ENCODE results near the gene CFB.
"Not testable (repeated sequence)": the region's sequence is repeated elsewhere in the genome, so short reads cannot be mapped to it uniquely, and the experiment has no call there.

Gene CFB

DNA sequence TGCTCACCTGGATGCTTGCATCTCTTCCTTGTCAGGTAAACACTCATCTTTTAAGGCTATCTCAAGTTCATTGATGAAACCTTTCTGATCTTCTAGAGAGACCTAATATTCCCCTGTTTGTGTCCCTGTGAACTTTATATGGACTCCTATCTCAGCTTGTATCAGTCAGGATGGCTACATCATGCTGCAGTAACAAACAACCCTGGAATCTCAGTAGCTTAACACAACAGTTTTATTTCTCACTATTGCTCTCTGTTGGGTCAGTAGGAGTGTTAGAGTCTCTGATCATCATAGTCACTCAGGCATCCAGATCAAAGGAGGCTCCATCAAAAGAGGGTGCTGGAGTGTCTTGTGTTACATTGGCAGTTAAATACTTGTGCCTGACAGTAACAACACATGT lies 30.5 kb upstream of the CFB start:
- no peak for DNase-seq

DNA sequence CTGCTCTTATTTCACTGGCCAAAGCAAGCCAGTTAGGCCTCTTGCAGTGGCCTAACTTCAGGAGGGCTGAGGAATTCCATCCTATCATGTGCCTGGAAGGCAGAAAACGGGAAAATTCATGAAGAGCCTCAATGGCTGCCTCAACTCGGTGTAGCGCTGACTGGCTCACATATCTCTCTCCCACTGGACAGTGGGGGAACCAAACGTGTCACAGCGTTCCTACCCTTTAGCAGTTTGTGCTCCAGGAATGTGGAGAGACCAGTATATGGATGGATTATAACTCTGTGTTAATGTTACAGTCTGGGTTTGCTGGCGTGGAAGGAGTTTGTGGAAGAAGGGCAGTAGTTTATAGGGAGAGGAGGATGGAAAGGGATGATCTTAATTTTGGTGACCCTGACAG lies 30.1 kb upstream of the CFB start:
- DNase-seq: no peak

DNA sequence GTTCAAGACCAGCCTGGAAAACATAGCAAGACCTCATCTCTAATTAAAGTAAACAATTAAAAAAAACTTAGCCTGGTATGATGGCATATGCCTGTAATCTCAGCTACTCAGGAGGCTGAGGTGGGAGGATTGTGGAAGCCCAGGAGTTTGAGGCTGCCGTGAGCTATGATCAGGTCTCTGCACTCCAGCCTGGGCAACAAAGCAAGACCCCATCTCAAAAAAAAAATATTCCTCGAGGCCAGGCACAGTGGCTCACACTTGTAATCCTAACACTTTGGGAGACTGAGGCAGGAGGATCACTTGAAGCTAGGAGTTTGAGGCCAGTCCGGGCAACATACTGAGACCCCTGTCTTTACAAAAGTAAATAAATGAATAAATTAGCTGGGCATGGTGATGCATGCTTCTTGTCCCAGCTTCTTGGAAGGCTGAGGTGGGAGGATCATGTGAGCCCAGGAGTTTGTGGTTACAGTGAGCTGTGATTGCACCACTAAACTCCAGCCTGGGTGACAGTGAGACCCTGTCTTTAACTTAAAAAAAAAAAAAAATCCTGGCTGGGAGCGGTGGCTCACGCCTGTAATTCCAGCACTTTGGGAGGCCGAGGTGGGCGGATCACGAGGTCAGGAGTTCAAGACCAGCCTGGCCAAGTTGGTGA lies 27.7 kb upstream of the CFB start:
- no peak for DNase-seq

DNA sequence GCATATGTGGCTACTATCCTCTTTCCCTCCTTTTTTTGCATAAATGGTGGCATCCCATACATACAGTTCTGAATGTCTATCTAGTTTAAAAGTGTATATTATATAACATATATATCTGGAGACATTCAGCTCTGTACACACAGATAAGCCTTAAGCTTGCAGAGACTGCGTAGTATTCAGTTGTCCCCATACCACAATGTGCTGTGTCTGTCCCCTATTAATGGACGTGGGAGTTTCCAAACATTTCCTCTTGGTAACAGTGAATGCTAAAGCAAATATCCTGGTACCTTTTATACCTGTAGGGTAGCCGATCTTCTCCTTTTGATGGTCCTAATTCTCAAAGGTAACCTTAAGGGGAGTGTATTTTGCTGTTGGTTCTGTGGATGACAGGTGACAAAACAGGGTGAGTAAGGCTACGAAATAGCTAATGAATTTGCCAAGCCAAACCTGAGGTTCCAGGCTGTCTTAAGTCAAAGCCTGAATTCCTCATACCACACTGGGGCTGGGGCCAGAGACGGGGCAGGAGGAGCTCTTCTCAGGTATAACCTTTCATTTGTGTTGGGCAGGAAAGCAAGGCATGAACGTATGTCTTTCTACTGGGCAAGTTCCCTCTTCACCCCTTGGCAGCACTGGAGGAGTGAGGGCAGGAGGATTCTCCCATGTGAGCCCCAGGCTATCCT lies 26.1 kb upstream of the CFB start:
- no peak for DNase-seq

DNA sequence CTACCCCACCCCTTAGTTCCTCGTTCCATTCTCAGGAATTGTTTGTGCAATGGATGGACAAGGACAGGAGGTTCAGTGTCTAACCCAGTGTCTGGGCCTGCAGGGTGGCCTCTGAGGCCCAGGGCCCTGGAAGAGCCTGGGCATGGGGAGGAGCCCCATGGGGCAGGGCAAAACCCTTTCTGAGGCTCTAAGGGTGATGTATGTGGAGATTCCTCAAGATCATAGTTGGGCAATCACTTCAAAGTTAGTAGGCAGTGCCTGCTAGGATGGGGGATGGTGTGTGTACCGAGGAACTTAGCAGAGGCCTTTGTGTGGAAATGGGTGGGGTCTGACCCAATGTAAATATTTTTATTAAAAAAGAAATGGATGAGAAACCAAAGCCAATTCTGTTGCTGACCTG lies 25.1 kb upstream of the CFB start:
- no peak for DNase-seq

DNA sequence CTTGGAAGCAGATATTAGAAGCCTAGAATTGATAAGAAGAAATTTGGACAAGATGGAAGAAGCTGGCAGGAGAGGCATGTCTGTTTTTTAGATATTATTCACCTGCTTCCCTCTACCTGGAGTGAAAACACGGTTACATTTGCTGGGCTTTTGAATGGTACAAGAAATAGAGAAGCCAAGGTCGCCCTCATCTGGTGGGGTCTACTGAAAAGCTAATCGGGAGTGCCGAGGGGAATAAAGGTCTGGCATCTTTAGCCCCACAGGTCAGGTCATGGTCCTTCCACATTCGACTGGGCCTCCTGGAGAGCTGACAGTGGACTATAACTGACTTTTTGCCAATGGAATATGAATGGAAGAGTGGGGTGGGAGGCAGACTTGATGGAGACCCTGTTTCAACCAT lies 23.0 kb upstream of the CFB start:
- no peak for DNase-seq

DNA sequence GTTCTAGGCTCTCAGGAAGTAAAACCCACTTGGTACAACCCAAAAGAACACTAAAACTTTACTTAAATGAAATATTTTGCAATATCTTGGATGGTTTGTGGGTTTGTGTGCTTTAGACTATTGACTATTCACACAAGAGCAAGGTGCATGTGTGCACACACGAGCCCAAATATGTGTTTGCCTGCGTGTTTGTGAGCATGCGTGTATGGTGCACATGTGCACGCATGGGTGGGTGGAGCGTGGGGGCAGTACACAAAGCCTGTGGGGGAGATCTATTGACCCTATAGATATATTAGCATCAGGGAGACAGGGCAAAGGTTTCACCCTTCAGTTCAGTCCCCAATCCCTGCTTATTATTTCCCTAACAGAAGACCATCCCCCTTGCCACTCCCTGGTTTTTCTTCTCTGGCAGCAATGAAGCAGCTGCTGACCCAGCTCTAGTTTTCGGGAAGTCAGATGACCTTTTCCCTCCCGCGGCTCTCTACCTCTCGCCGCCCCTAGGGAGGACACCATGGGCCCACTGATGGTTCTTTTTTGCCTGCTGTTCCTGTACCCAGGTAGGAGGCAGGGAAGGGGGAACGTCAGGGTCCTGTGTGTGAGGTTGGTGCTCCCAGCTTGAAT lies 18.5 kb upstream of the CFB start, which contains the start of gene C2:
Gene C2, plus strand, starts transcription at position 476 of the 621 bp plus-strand sequence. Its CDS starts 36 bp downstream, at position 512.
- DNase-seq: no peak

DNA sequence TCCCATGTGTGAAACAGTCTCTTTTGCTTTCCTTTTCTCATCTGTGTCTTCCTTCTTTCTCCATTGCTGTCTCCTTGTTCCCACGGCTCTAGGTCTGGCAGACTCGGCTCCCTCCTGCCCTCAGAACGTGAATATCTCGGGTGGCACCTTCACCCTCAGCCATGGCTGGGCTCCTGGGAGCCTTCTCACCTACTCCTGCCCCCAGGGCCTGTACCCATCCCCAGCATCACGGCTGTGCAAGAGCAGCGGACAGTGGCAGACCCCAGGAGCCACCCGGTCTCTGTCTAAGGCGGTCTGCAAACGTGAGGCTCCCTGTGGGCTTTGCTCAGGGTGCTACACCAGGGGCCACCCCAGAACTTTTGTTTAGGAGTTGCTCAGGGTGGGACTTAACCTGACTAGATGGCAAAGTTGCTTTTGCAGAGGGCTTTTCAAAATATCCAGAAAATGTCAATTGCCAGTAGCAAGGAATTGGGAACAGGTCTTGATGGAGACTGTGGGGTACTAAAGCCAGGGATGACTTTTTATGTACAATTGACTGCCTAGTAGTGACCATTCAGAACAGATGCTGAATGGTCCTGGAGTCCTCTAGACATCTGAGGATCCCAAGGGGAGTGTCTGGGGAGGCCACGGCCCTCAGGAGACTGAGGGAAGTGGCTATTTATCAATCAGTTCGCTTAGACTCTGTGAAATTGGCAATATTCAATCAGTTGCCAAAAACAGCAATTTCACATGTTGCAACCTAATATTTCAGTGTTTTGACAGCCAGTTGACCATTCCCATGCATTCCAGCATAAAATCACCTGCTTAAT lies 17.8 kb upstream of the CFB start:
- DNase-seq: no peak

DNA sequence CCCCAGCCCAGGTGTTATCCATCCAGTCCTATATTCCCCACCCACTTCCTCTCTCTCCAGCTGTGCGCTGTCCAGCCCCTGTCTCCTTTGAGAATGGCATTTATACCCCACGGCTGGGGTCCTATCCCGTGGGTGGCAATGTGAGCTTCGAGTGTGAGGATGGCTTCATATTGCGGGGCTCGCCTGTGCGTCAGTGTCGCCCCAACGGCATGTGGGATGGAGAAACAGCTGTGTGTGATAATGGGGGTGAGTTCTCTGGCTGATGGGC lies 17.3 kb upstream of the CFB start:
- no peak for DNase-seq

DNA sequence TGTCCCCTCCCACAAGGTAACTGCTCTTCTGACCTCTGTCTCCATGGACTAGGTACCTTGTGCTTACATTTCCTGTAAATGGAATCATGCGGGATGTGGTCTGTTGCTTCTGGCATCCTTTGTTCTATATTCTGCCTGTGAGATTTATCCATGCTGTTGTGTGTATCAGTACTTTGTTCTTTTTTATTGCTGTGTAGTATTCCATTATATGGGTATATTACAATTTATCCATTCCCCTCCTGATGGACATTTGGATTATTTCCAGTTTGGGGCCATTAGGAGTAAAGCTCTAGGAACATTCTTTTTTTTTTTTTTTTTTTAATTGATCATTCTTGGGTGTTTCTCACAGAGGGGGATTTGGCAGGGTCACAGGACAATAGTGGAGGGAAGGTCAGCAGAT lies 14.9 kb upstream of the CFB start:
- no peak for DNase-seq

DNA sequence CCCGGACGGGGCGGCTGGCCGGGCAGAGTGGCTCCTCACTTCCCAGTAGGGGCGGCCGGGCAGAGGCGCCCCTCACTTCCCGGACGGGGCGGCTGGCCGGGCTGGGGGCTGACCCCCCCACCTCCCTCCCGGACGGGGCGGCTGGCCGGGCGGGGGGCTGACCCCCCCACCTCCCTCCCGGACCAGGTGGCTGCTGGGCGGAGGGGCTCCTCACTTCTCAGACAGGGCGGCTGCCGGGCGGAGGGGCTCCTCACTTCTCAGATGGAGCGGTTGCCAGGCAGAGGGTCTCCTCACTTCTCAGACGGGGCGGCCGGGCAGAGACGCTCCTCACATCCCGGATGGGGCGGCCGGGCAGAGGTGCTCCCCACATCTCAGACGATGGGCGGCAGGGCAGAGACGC lies 13.8 kb upstream of the CFB start:
- DNase-seq: not testable (repeated sequence)

DNA sequence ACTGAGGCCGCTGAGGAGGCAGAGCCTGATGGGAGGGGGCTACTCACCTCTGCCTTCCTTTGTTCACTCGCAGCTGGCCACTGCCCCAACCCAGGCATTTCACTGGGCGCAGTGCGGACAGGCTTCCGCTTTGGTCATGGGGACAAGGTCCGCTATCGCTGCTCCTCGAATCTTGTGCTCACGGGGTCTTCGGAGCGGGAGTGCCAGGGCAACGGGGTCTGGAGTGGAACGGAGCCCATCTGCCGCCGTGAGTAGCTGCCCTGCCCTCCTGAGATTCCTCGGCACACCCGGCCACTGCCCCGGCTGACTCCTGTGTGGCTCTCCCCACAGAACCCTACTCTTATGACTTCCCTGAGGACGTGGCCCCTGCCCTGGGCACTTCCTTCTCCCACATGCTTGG lies 12.4 kb upstream of the CFB start:
- DNase-seq: no peak

DNA sequence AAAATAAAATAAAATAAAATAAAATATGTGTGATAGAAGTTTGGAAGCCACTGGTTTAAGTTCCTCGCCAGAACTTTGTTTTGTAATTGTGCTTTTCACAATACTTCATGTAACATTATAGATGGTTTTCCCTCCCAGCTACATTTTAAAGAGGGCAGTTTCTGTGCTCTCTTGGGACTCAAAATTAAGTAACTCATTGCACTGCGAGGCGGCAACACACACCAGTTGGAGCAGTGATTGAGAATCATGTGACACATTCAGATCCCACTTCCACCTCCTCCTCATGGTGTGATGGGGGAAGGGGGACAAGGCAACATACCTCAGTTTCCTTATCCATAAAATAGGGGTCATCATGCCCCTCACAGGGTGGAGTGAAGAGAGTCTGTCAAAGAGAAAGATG lies 10.9 kb upstream of the CFB start:
- no peak for DNase-seq

DNA sequence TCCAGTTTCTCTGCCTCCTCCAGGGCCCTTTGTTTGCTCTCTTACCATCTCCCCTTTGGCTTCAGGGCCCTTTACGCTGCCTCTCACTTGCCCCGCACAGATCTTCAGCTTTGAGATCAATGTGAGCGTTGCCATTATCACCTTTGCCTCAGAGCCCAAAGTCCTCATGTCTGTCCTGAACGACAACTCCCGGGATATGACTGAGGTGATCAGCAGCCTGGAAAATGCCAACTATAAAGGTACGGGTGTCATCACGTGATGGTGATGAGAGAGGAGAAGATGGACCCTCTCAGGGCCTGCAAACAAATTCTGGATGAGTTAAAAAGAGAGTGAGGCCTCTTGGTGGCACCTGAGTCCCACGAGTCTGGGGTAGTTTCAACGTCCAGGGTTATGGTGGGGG lies 10.1 kb upstream of the CFB start:
- DNase-seq: no peak

DNA sequence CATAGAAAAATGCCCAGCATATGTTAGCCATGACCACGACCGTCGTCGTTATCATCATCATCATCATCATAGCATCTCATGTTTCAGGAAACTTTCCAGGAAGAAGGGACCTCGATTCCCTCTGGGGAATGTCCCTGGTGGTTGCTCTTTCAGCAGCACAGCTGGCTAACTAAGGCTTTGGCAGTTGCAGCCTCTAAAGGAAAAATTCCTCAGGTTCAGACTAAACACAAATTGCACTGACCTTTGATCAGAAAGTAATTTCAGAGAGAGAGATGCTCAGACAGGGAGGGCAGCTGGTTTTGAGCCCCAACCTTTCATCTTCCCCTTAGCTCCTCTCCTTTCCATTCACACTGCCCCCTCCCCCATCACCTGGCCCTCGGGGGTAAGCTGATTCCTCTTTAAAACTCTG lies 5.6 kb upstream of the CFB start:
- DNase-seq: no peak

DNA sequence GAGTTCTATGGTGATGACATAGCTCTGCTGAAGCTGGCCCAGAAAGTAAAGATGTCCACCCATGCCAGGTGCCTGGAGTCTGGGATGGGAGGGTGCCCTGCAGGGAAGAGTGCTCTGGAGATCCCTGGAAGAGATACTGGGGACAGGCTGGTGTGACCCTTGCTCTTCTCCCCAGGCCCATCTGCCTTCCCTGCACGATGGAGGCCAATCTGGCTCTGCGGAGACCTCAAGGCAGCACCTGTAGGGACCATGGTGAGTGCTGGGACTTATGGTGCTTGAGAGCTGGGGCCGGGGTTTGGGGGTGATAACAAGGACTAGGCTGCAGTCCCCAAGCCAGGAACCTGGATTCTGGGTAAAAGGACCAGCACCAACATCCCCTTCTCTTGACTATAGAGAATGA lies 2.2 kb upstream of the CFB start:
- no peak for DNase-seq

DNA sequence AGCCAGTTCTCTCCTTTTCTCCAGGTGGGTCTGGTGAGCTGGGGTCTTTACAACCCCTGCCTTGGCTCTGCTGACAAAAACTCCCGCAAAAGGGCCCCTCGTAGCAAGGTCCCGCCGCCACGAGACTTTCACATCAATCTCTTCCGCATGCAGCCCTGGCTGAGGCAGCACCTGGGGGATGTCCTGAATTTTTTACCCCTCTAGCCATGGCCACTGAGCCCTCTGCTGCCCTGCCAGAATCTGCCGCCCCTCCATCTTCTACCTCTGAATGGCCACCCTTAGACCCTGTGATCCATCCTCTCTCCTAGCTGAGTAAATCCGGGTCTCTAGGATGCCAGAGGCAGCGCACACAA lies 765 bp upstream of the CFB start:
- DNase-seq: no peak

DNA sequence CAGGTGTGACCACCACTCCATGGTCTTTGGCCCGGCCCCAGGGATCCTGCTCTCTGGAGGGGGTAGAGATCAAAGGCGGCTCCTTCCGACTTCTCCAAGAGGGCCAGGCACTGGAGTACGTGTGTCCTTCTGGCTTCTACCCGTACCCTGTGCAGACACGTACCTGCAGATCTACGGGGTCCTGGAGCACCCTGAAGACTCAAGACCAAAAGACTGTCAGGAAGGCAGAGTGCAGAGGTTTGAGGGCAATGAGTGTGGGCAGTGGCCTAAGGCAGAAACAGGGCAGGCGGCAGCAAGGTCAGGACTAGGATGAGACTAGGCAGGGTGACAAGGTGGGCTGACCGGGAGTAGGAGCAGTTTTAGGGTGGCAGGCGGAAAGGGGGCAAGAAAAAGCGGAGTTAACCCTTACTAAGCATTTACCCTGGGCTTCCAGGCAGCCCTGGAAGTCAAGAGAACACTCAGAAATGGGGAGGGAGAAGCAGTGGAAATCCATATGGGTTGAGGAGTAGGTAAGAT lies 533 bp downstream of the CFB start:
- DNase-seq: no peak

DNA sequence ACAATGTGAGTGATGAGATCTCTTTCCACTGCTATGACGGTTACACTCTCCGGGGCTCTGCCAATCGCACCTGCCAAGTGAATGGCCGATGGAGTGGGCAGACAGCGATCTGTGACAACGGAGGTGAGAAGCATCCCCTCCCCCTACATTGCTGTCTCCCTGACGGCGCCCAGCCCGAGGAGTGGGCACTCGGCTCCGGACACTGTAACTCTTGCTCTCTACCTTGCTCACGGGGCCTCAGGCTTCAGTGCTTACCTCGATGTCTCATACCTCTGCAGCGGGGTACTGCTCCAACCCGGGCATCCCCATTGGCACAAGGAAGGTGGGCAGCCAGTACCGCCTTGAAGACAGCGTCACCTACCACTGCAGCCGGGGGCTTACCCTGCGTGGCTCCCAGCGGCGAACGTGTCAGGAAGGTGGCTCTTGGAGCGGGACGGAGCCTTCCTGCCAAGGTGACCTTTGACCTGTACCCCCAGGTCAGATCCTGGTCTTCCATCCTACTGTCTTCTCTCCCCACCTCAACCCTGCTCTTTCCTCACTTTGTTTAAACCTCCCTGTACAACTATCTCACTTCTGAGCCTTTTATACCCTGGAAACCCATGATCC lies 1.3 kb downstream of the CFB start:
- DNase-seq: no peak

DNA sequence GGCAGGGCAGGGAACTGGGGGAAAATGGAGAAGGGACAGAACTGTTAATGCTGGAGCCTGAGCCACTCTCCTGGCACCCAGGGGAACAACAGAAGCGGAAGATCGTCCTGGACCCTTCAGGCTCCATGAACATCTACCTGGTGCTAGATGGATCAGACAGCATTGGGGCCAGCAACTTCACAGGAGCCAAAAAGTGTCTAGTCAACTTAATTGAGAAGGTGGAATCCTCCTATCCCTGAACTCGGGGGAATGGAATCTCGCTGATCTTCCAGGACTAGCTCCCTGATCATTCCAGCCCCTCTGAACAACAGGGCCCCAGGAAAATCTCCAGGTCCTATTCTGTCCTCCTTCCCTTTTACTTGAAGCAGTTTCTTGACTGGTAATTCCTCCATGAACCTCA lies 2.0 kb downstream of the CFB start:
- no peak for DNase-seq

DNA sequence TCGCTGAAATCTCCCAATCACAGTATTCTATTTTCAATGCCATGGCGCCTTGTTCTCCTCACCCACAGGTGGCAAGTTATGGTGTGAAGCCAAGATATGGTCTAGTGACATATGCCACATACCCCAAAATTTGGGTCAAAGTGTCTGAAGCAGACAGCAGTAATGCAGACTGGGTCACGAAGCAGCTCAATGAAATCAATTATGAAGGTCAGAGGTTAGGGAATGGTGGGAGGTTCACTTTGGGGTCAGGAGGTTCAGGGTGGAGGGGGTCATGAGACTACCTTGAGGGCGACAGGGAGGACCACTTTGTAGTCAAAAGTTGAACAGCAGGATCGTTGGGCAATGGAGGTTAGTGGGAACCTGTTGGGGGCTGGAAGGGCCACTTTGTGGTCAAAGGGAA lies 2.4 kb downstream of the CFB start:
- DNase-seq: no peak

DNA sequence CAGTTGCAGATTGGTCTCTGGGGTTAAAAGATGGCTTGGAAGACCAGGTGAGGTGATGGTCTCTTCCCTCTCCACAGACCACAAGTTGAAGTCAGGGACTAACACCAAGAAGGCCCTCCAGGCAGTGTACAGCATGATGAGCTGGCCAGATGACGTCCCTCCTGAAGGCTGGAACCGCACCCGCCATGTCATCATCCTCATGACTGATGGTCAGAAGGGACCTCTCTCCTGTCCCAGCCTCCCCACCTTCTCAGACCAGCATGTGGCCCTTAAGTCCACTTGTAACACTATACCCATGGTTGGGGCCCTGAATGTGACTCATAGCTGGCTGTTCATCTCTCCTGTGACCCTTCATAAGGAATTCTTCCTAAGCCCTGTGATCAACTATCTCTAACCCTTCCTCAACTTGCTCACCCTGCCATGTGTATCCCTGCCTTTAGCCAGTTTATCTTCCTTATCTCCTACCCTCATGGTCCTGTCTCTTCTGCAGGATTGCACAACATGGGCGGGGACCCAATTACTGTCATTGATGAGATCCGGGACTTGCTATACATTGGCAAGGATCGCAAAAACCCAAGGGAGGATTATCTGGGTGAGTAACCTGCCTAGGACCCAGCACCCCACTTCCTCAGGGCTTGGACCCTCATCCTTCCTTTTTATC lies 3.0 kb downstream of the CFB start:
- DNase-seq: no peak

Data from DMS79 treated with DMSO at 0.1 percent for 48 hours (cell line).